ENCODE data around the gene HOXA11.

- TF ChIP-seq CTCF (IDR thresholded peaks at IDR 0.05) (no peak), POLR2AphosphoS5 (IDR thresholded peaks at IDR 0.05) (no peak), POLR2A (IDR thresholded peaks at IDR 0.05) (no peak)
Measured at GRCh38 chr7:27198871-27199801, 14.1 kb upstream of the HOXA11 start.
